DND-41 (cell line): ENCODE data around the gene IP6K3.

Experiments
- EZH2 ChIP-seq: IDR thresholded peaks from 3 replicates; pipeline ENCODE4 v1.6.1; 2012; ENCODE audit warnings: borderline replicate concordance, low read depth, mild to moderate bottlenecking, moderate library complexity, low read length, inconsistent platforms; ENCODE audit not compliant: severe bottlenecking
- TF ChIP-seq, protein P1 (sequence below): IDR thresholded peaks from 2 replicates; pipeline ENCODE4 v1.5.1; 2012; ENCODE audit warnings: borderline replicate concordance, low read length, moderate library complexity, mild to moderate bottlenecking; ENCODE audit not compliant: poor library complexity, severe bottlenecking; ENCODE audit errors: extremely low read depth

- no peak for TF ChIP-seq EZH2
- TF ChIP-seq, protein P1, sequence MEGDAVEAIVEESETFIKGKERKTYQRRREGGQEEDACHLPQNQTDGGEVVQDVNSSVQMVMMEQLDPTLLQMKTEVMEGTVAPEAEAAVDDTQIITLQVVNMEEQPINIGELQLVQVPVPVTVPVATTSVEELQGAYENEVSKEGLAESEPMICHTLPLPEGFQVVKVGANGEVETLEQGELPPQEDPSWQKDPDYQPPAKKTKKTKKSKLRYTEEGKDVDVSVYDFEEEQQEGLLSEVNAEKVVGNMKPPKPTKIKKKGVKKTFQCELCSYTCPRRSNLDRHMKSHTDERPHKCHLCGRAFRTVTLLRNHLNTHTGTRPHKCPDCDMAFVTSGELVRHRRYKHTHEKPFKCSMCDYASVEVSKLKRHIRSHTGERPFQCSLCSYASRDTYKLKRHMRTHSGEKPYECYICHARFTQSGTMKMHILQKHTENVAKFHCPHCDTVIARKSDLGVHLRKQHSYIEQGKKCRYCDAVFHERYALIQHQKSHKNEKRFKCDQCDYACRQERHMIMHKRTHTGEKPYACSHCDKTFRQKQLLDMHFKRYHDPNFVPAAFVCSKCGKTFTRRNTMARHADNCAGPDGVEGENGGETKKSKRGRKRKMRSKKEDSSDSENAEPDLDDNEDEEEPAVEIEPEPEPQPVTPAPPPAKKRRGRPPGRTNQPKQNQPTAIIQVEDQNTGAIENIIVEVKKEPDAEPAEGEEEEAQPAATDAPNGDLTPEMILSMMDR, result no peak
Observed at GRCh38 chr6:33727932-33728331, 18.8 kb downstream of the IP6K3 start.
